ENCODE data around the gene CIDEC.

The CIDEC gene

GRCh38 chr3:9843715-9844438 is 36.2 kb downstream of the CIDEC start, which contains the start of gene RPUSD3 (continued):
- TF ChIP-seq SETDB1 (IDR thresholded peaks at IDR 0.05; ENCODE audit: insufficient read length, low read length) (no peak), ZBTB48 (tag by site-specific recombination; IDR thresholded peaks at IDR 0.05) (no peak), BCL6B (tag by site-specific recombination; IDR thresholded peaks at IDR 0.05) (no peak), PRDM10 (tag by site-specific recombination; IDR thresholded peaks at IDR 0.05) (0 out of 2 replicates have a peak, but pooled peaks have one; percentile 28), GLI4 (tag by site-specific recombination; IDR thresholded peaks at IDR 0.05) (no peak), ZNF670 (tag by site-specific recombination; IDR thresholded peaks at IDR 0.05; ENCODE audit: low read depth) (no peak), ZNF629 (tag by site-specific recombination; IDR thresholded peaks at IDR 0.05) (no peak), ZNF707 (tag by site-specific recombination; IDR thresholded peaks at IDR 0.05) (no peak), ZNF768 (tag by site-specific recombination; IDR thresholded peaks at IDR 0.05) (peak; percentile 58; the same call in 1 of the 2 replicates), ZNF2 (tag by site-specific recombination; IDR thresholded peaks at IDR 0.05) (peak; percentile 62), ZNF121 (tag by site-specific recombination; IDR thresholded peaks at IDR 0.05) (no peak), ZNF777 (tag by site-specific recombination; IDR thresholded peaks at IDR 0.05; ENCODE audit: borderline replicate concordance) (0 out of 2 replicates have a peak, but pooled peaks have one; percentile 59), ZNF398 (tag by site-specific recombination; IDR thresholded peaks at IDR 0.05) (peak; percentile 59), ZNF596 (tag by site-specific recombination; IDR thresholded peaks at IDR 0.05) (no peak), ZNF660 (tag by site-specific recombination; IDR thresholded peaks at IDR 0.05) (no peak), ZNF704 (tag by site-specific recombination; IDR thresholded peaks at IDR 0.05) (no peak), OVOL3 (tag by site-specific recombination; IDR thresholded peaks at IDR 0.05) (no peak), IKZF3 (tag by site-specific recombination; IDR thresholded peaks at IDR 0.05) (peak; percentile 64), ZNF292 (tag by site-specific recombination; IDR thresholded peaks at IDR 0.05; ENCODE audit: borderline replicate concordance, low read depth) (no peak), ZNF16 (tag by site-specific recombination; IDR thresholded peaks at IDR 0.05; ENCODE audit: low read depth) (no peak), PRDM1 (tag by site-specific recombination; IDR thresholded peaks at IDR 0.05) (no peak), ZNF394 (tag by site-specific recombination; IDR thresholded peaks at IDR 0.05; ENCODE audit: borderline replicate concordance) (no peak; the same call in 1 of the 2 replicates), FEZF1 (tag by site-specific recombination; IDR thresholded peaks at IDR 0.05) (no peak), SP3 (tag by site-specific recombination; IDR thresholded peaks at IDR 0.05) (peak; percentile 92), WT1 (tag by site-specific recombination; IDR thresholded peaks at IDR 0.05) (no peak), ZNF132 (tag by site-specific recombination; IDR thresholded peaks at IDR 0.05; ENCODE audit: borderline replicate concordance) (no peak), PBX3 (CRISPR knock-in tag; IDR thresholded peaks at IDR 0.05) (peak; percentile 98)
- TF ChIP-seq, protein P1, sequence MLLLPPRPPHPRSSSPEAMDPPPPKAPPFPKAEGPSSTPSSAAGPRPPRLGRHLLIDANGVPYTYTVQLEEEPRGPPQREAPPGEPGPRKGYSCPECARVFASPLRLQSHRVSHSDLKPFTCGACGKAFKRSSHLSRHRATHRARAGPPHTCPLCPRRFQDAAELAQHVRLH (tag by site-specific recombination; IDR thresholded peaks at IDR 0.05), result no peak
- TF ChIP-seq, protein P2, sequence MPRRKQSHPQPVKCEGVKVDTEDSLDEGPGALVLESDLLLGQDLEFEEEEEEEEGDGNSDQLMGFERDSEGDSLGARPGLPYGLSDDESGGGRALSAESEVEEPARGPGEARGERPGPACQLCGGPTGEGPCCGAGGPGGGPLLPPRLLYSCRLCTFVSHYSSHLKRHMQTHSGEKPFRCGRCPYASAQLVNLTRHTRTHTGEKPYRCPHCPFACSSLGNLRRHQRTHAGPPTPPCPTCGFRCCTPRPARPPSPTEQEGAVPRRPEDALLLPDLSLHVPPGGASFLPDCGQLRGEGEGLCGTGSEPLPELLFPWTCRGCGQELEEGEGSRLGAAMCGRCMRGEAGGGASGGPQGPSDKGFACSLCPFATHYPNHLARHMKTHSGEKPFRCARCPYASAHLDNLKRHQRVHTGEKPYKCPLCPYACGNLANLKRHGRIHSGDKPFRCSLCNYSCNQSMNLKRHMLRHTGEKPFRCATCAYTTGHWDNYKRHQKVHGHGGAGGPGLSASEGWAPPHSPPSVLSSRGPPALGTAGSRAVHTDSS (tag by site-specific recombination; IDR thresholded peaks at IDR 0.05), result no peak; the same call in 1 of the 2 replicates
